GM21528 (cell line): Measurements from ENCODE around the gene CD40.

Experiments
- ATAC-seq: cut with Tn5 transposase; IDR thresholded peaks from one replicate; pipeline ENCODE4 v1.9.1; 2021; ENCODE audit warnings: mild to moderate bottlenecking, moderate library complexity; ENCODE audit not compliant: unreplicated experiment, low FRiP score

Gene CD40

DNA sequence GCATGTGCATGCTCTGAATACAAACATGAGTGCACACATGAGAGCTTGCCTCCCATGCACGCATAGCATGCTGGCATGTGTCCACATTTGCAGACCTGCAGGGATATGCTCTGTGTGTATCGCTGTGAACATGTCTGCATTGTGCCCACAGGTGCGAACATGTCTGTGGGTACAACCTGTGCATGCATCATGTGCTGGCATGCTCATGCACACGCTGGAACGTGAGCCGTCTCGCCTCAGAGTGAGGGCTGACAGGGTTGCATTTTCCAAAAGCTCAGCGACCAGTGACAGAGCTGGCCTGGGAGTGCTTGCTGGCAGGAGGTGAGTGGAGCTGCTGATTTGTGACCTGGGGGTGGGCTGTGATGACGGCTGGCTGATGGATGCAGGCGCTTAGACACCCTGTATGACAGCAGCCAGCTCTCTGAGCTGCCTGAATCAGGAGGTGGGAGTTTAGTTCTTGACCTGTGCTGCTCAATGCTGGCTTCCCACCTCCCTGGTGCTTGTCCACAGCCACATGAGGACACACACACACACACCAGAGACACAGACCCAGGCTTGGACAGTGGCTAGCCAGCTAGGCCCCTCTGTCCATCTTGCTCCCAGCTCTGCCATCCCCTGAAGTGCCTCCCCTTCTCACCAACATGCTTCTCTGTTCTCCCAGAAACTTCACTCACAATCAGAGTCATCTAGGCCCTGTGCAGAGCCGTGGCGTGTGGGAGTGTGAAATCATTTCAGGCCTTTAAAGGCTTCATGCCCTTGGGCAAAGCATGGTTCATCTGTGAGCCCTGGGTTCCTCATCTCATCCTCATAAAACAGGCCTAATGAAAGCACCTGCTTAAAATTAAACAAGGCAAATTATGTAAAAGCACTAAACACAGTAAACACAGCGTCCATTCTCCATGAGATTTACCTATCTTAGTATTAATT is 51.4 kb downstream of the CD40 start:
- ATAC-seq: no peak

DNA sequence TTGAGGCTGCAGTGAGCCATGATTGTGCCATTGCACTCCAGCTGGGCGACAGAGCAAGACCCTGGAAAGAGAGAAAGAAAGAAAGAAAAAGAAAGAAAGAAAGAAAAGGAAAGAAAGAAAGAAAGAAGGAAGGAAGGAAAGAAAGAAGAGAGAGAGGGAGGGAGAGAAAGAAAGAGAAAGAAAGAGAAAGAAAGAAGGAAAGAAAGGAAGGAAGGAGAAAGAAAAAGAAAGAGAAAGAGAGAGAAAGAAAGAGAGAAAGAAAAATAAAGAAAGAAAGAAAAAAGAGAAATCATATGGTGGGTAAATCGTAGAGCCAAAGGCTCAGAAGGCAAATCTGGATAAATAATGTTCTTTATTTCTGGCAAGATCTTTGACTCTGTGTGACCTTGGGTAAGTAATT is 53.4 kb downstream of the CD40 start:
- no peak for ATAC-seq

DNA sequence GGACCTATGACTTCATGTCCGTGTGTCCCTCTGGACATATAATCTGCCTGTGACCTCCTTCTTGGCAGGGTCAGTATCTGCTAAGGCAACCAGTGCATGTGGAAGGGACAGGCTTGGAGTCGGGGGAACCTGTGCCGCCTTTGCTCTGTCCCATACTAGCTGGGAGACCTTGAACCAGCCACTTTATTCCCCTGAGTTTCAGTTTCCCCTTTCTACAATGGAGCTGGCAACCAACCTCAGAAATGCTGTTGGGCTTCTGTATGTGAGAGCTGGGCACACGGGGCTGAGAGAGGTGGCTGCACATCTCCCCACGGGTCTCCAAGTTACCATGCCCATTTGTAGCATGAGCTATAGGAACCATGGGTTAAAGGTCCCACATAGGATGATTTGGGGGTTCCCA is 53.8 kb downstream of the CD40 start:
- ATAC-seq: no peak

DNA sequence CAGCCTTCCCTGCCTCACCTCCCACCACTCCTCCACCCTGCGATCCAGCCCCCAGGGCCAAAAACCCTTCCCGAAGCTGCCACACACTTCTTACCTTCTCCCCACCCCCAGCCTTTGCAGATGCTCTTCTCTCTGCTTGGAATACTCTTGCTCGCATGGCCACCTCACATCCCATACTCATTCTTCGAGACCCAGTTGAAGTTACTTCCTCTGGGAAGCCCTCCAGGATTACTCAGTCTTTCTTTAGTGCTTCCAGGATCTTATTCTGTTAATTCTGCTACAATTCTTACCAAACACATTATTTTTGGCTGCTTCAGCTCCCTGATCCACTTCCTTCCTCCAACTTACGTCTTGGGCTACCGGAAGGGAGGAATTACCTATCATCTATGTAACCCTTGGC is 54.3 kb downstream of the CD40 start:
- ATAC-seq: no peak

DNA sequence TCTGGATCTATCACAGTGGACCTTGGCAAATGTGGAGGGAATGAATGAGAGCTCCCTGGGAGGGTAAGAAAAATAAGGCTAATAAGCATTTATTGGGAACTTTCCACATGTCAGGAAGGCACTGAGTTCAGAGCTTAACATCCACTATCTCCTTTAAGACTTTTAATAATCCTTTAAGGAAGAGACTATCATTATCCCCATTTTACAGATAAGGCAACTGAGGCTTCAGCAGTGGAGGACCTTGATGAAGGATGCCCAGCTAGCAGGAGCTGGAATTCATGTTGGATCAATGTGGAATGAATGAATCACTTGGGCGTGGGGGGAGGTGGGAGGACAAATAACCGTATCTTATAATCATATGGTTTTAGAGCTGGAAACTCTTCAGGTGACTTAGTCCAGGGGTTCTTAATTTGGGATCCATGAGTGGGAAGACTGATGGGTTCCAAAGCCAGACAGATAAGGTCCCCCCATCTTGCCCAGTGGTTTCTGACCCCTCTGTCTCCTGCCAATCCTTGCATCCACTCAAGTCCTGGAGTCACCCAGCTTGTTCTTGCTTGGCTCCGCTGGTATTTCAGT is 54.9 kb downstream of the CD40 start:
- no peak for ATAC-seq

DNA sequence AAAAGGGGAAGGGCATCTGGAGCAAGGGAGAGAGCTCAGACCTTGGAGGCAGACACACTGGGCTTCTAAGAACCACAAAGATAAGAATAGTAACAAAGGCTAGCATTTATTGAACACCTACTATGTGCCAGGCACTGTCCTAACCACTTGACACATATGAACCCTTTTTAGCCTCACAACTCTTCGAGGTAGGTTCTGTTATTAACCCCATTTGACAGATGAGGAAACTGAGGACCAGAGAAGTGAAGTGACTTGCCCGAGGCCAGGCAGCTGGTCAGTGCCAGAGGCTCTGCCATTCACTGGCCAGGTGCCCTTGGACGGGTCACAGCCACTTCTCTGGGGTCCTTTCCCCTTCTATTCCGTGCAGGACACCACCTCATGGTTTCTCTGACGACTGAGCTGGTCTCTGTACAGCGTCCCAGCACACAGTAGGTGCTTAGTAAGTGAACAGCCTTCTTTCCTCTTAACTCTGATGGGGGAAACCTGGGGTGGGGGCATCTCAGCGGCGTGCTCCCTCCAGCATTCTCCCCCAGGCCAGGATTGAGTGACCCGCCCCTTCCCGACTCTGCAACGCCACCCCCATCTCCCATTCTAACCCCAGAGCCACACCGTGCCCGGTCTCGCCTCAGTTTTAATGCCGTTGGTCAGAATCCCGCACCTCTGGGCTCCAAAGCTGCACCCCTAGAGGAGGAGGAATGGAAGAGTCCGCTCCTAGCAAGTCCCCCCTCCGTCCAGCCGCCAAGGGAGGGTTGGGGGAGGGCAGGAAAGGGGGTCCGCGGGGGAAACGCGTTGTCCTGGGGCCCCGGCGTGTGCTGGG is 55.7 kb downstream of the CD40 start:
- no peak for ATAC-seq

DNA sequence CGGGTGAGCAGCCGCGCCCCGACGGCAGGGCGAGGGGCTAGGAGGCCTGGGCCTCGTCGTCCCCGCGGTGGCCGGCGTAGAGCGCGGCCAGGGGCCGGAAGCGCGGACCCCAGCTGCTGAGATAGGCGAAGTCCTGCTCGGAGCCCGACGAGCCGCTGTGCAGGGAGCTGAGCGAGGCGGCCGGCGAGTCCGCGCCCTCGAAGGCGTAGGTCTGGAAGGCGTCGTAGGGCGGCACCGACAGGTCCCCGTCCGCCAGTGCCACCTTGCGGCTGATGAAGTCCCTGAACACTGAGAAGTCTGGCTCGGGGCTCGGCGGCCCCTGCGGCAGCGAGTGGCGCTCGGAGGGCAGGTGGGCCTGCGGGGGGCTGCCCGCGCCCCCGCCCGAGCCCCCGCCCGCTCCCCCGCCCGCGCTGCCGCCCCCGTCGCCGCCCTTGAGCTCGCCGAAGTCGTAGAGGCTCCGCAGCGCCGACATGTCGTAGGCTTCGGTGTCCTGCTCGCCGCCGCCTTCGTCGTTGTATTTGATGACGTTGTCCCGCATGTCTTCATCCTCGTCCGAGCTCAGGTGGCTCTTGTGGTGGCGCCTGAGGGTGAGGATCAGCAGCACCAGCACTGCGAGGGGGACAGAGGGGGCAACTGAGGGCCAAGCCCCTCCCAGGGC is 56.5 kb downstream of the CD40 start:
- ATAC-seq: no peak

DNA sequence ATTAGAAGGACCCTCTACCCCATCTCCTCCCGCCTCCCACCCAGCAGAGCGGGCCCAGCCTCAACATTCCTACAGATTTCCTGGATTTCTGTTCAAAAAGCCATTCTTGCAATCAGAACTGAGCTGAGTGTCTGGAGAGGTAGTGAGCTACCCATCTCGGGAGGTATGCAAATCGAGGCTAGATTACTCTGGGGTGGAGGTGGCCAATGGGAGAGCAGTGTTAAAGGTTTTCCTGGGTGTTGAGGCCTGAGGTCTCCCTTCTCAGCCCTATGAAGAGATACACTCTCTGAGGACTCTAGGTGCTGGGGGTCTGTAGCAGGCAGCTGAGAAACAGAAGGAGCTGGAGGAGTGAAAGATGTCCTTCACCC is 57.0 kb downstream of the CD40 start:
- ATAC-seq: no peak

DNA sequence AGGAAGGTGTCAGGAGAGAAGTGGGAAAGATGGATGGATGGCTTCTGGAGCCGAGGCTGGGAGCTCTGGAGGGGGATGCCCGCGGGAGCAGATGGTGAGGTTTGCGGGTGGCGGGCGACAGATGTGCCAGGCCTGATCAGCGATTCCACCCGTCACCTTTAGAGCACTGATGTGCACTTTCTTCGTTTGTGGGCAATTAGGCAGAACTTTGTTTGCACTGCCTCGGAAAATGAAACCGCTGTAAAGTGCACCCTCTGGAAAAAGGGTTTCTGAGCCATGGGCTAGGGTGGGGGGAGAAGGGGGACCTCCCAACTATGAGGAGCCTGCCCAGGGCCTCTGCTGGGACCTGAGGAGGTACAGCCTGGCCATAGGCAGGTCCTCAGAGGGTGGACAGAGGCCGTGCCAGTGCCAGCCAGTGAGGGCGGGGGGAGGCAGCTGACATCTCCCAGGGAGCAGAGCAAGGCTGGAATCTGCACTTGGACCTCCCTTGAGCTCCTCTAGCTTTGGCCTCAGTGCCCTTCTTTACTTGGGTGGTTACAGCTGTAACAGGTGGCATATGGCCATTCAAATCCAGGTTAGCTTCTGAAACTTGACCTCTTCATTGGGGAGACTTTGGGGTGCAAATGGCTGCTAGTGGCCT is 58.7 kb downstream of the CD40 start:
- no peak for ATAC-seq

DNA sequence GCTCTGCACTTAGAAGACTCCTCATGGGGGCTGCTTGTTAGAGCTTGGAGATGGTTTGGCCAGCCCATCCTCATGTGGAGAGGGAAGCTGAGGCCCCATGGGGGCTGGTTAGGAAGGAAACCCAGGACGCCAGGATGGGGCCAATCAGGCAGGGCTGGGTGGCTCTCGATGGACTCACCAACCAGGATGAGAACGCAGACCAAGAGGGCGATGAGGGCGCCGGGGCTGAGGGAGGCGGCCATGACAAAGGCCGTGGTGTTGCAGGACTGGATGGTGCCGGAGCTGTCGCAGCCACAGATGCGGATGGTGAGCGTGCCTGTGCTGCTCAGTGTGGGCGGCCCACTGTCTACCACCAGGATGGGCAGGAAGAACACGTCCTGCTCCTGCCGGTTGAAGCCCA is 59.7 kb downstream of the CD40 start:
- no peak for ATAC-seq

DNA sequence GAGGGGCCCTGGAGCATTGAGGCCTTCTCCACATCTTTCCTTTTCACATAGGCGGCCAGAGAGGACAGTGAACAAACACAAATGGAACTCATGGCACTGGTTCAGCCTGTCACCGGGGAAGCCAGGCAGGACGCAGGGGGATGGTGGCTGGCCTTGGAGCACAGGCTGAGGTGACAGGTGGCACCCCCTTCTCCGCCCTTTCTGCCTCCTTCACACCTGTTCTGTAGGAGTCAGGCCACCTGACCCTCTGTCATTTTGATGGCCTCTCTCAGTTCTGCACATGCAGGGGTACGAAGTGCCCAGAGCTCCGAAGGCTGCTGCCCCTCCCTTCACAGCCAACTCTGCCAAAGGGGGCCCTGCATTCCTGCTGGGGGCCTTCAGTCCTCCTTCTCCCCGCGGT is 60.8 kb downstream of the CD40 start:
- ATAC-seq: no peak
